GM18502 (cell line): Measurements from ENCODE around the gene SLC1A4.

Source experiments
- ATAC-seq: cut with Tn5 transposase; IDR thresholded peaks from one replicate; pipeline ENCODE4 v1.9.1; 2021; ENCODE audit warnings: mild to moderate bottlenecking; ENCODE audit not compliant: unreplicated experiment, poor library complexity

The SLC1A4 gene

GRCh38 chr2:65069439-65069824, 80.2 kb downstream of the SLC1A4 start:
- no peak for ATAC-seq

GRCh38 chr2:65070172-65070830, 81.1 kb downstream of the SLC1A4 start:
- ATAC-seq: no peak

GRCh38 chr2:65070856-65071255, 81.7 kb downstream of the SLC1A4 start:
- no peak for ATAC-seq

GRCh38 chr2:65071499-65072180, 82.4 kb downstream of the SLC1A4 start:
- ATAC-seq: no peak

- peak; percentile 61 for ATAC-seq
Observed at GRCh38 chr2:65072181-65072970, 83.2 kb downstream of the SLC1A4 start.
